ENCODE data around the gene AP1G2.

Gene AP1G2

GRCh38 chr14:23513005-23513817 lies 54.4 kb downstream of the AP1G2 start:
- no peak overlapping the region for H3K4me3 ChIP-seq (ENCODE audit: control insufficient read depth, low read depth, low read length)
- TF ChIP-seq CTCF (conservative IDR thresholded peaks at IDR 0.05; ENCODE audit: control insufficient read depth, insufficient read depth, low read depth, low read length), result no peak
- DNase-seq (ENCODE audit: low read depth), result no peak

- no peak for TF ChIP-seq CTCF (conservative IDR thresholded peaks at IDR 0.05; ENCODE audit: control insufficient read depth, insufficient read depth, low read depth, low read length)
- DNase-seq (ENCODE audit: low read depth), result no peak
- H3K4me3 ChIP-seq (ENCODE audit: control insufficient read depth, low read depth, low read length), result no peak overlapping the region
These were observed 55.4 kb downstream of the AP1G2 start for GRCh38 chr14:23512156-23512555.

Data from fibroblast of mammary gland (primary cell).